Mammary epithelial cell (primary cell): ENCODE measurements around the gene NPBWR2.

ENCODE experiments used
- EZH2 ChIP-seq: IDR thresholded peaks from 2 replicates; pipeline ENCODE4 v1.6.1; 2012; ENCODE audit warnings: low read length, inconsistent platforms, borderline replicate concordance
- TF ChIP-seq, protein P1 (sequence below), 2 donors: IDR thresholded peaks in 1 of 2; conservative IDR thresholded peaks in 1 of 2; 2 replicates each; pipeline ENCODE4 v1.5.1; 2011 to 2012; ENCODE audit warnings: inconsistent platforms in 2 of 2, low read length in 2 of 2, mild to moderate bottlenecking in 2 of 2, control low read depth in 1 of 2, low read depth in 1 of 2; ENCODE audit not compliant: insufficient read depth in 1 of 2; ENCODE audit errors: extremely low read depth in 1 of 2

DNA sequence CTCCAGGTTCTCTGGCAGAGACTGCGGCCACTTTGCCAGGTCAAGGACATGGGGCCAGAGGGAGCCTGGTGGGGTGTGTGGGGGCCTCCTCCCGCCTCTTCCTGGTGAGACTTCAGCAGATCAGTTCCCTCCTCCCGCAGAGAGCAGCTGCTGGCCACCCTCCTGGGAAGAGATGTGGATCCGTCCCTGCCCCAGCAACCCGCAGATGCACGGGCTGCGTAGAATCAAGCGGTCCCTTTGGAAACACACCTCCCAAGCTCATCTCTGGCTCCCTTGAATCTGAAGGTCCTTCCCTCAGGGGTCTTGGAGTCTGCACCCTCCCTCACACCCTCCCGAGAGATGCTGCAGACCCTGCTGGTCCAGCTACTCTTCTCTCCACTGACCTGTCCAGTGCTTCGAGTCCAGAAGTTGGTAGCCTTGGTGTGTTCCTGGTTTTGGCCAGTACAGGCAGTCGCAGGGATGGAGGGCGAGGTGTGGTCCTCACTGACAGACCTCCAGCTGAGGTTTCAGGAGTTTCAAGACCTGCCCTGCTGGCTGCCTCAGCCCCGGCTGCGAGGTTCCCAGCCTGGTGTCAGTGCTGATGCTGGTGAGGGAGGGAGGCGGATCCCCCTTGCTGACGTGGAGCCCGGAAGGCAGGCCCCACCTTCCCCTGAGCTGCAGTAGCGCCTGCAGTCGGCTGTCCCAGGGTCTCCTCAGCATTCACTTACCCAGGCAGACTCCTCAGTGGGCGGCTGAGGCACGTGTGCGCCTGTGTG lies at the start of gene NPBWR2:
- no peak for TF ChIP-seq EZH2
- TF ChIP-seq, protein P1, sequence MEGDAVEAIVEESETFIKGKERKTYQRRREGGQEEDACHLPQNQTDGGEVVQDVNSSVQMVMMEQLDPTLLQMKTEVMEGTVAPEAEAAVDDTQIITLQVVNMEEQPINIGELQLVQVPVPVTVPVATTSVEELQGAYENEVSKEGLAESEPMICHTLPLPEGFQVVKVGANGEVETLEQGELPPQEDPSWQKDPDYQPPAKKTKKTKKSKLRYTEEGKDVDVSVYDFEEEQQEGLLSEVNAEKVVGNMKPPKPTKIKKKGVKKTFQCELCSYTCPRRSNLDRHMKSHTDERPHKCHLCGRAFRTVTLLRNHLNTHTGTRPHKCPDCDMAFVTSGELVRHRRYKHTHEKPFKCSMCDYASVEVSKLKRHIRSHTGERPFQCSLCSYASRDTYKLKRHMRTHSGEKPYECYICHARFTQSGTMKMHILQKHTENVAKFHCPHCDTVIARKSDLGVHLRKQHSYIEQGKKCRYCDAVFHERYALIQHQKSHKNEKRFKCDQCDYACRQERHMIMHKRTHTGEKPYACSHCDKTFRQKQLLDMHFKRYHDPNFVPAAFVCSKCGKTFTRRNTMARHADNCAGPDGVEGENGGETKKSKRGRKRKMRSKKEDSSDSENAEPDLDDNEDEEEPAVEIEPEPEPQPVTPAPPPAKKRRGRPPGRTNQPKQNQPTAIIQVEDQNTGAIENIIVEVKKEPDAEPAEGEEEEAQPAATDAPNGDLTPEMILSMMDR (conservative IDR thresholded peaks at IDR 0.05 in 1 of 2, IDR thresholded peaks at IDR 0.05 in 1 of 2; ENCODE audit: extremely low read depth in 1 of 2, insufficient read depth in 1 of 2, low read depth in 1 of 2, low read length in 2 of 2): no peak
